Measurements from ENCODE around the gene NOX4. TPM values are rescaled to one million over a fixed set of nuclear protein-coding genes. Genes with fewer than 3 reads are reported as not detected.

NOX4 gene
- total RNA-seq, 4 donors from 2014 or later = 1.2 to 6.2 (median 2.4) TPM

- no peak overlapping the region for H3K4me3 ChIP-seq
- no peaks in the 10 kb centered on the region for H3K9me3 ChIP-seq
- TF ChIP-seq POLR2A (IDR thresholded peaks at IDR 0.05) = no peak
- TF ChIP-seq, protein P1, sequence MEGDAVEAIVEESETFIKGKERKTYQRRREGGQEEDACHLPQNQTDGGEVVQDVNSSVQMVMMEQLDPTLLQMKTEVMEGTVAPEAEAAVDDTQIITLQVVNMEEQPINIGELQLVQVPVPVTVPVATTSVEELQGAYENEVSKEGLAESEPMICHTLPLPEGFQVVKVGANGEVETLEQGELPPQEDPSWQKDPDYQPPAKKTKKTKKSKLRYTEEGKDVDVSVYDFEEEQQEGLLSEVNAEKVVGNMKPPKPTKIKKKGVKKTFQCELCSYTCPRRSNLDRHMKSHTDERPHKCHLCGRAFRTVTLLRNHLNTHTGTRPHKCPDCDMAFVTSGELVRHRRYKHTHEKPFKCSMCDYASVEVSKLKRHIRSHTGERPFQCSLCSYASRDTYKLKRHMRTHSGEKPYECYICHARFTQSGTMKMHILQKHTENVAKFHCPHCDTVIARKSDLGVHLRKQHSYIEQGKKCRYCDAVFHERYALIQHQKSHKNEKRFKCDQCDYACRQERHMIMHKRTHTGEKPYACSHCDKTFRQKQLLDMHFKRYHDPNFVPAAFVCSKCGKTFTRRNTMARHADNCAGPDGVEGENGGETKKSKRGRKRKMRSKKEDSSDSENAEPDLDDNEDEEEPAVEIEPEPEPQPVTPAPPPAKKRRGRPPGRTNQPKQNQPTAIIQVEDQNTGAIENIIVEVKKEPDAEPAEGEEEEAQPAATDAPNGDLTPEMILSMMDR (IDR thresholded peaks at IDR 0.05 in 4 of 5, conservative IDR thresholded peaks at IDR 0.05 in 1 of 5) = no peak
- in situ Hi-C loops (cut with MboI; ENCODE audit: low sequenced_read_pairs in 4 of 4) (no loop called here), intact Hi-C loops (cut with DNase I; ENCODE audit: low total_unique reads) (no loop called here)
- DNase-seq = no peak
- H3K36me3 ChIP-seq = no peaks in the 10 kb centered on the region
- H3K27ac ChIP-seq = no peak overlapping the region
- no peaks in the 10 kb centered on the region for H3K27me3 ChIP-seq
- no peak for ATAC-seq
- no peaks in the 10 kb centered on the region for H3K4me1 ChIP-seq
Observed at GRCh38 chr11:89443361-89444322, 47.5 kb downstream of the NOX4 start.

GRCh38 chr11:89442801-89443200 is 48.4 kb downstream of the NOX4 start:
- TF ChIP-seq POLR2A (IDR thresholded peaks at IDR 0.05) = no peak
- TF ChIP-seq, protein P1 (IDR thresholded peaks at IDR 0.05 in 4 of 5, conservative IDR thresholded peaks at IDR 0.05 in 1 of 5) = no peak
- Histone ChIP-seq H3K4me3 (no peak overlapping the region), H3K4me1 (no peaks in the 10 kb centered on the region), H3K9me3 (no peaks in the 10 kb centered on the region), H3K27me3 (no peaks in the 10 kb centered on the region), H3K27ac (no peak overlapping the region), H3K36me3 (no peaks in the 10 kb centered on the region)
- ATAC-seq = no peak
- intact Hi-C loops (cut with DNase I; ENCODE audit: low total_unique reads) = no loop called here
- in situ Hi-C loops (cut with MboI; ENCODE audit: low sequenced_read_pairs in 4 of 4) = no loop called here
- no peak for DNase-seq

- DNase-seq = no peak
- intact Hi-C loops (cut with DNase I; ENCODE audit: low total_unique reads) (no loop called here), in situ Hi-C loops (cut with MboI; ENCODE audit: low sequenced_read_pairs in 4 of 4) (no loop called here)
- H3K4me1 ChIP-seq = no peaks in the 10 kb centered on the region
- TF ChIP-seq POLR2A (IDR thresholded peaks at IDR 0.05) = no peak
- TF ChIP-seq, protein P1 (IDR thresholded peaks at IDR 0.05 in 4 of 5, conservative IDR thresholded peaks at IDR 0.05 in 1 of 5) = no peak
- H3K36me3 ChIP-seq = no peaks in the 10 kb centered on the region
- no peak overlapping the region for H3K27ac ChIP-seq
- ATAC-seq = no peak
- no peaks in the 10 kb centered on the region for H3K9me3 ChIP-seq
- H3K4me3 ChIP-seq = no peak overlapping the region
- H3K27me3 ChIP-seq = no peaks in the 10 kb centered on the region
Observed at GRCh38 chr11:89441606-89442005, 49.6 kb downstream of the NOX4 start.

DNA sequence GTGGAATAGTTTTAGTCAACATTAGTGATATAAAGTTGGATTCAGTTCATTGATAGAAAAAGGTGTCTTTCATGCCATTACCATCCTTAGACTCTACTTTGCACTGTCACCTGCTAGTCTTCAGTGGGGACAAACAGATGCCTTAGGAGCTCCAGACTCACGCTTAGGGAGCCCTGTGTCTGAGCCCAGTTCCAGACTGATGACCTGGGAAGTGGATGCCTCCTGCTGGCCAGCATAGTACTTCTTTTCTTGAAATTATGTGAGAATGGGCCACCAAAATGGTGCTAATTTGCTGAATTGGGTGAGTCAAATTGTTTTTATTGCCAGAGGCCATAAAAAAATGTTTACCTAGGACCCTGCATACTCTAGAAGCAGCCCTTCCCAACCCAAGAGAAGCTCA is 53.9 kb downstream of the NOX4 start:
- H3K4me3 ChIP-seq = no peak overlapping the region
- no peak overlapping the region for H3K27ac ChIP-seq
- H3K9me3 ChIP-seq = no peaks in the 10 kb centered on the region
- TF ChIP-seq, protein P1 (IDR thresholded peaks at IDR 0.05 in 4 of 5, conservative IDR thresholded peaks at IDR 0.05 in 1 of 5) = no peak
- no peak for TF ChIP-seq POLR2A (IDR thresholded peaks at IDR 0.05)
- intact Hi-C loops (cut with DNase I; ENCODE audit: low total_unique reads) = no loop called here
- H3K36me3 ChIP-seq = no peaks in the 10 kb centered on the region
- no peaks in the 10 kb centered on the region for H3K27me3 ChIP-seq
- DNase-seq (no peak), ATAC-seq (no peak)
- in situ Hi-C loops (cut with MboI; ENCODE audit: low sequenced_read_pairs in 4 of 4) = no loop called here
- H3K4me1 ChIP-seq = no peaks in the 10 kb centered on the region
